HG02943 (cell line): ENCODE measurements around the gene DSCAM.

ENCODE experiments used
- ATAC-seq: cut with Tn5 transposase; IDR thresholded peaks from one replicate; pipeline ENCODE4 v1.9.1; 2021; ENCODE audit warnings: mild to moderate bottlenecking, low read depth, moderate library complexity; ENCODE audit not compliant: unreplicated experiment

DSCAM gene

DNA sequence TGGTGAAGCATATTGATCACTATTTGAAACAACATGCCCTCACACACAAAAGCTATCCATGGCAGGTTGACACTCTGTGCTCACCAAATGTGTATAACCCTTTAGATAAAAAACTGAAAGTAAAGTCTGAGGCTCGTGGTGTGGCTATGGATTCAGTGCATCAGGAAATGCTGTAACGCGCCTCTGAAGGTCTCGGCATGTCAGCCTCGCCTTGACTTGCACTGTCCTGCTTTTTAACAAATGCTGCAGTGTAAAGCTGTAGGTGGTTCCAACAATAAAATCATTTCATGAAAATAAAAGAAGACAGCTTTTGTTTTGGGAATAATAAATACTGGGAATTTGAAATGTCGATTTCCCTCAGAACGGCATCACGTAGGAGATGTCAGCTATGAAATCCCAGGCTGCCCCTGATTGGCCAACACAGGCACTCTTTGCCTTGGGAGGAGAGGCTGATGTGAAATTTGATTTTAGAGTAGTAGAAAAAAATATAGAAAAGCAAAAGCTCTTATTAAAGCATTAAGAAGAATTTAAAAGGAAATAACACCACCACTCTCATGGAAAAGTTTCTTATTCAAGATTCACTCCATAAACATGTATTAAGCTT, 168.2 kb downstream of the DSCAM start:
- no peak for ATAC-seq

DNA sequence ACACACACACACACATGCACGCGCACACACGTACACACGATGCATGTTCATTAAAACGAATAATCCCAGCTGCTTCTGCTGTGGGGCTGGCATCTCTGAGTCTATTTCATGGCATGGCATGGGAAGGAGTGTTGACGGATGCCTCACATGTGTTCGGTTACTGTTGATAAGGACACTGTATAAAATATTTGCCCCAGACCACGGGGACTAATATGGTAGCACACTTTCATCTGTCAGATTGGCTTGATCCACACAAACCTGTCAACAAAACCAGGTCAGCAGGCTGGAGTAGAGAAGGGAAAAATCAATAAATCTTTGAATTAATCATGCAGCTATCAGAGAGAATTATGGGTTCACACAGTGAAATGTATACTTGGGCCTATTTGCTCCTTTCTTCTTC, 171.9 kb downstream of the DSCAM start:
- ATAC-seq = no peak

DNA sequence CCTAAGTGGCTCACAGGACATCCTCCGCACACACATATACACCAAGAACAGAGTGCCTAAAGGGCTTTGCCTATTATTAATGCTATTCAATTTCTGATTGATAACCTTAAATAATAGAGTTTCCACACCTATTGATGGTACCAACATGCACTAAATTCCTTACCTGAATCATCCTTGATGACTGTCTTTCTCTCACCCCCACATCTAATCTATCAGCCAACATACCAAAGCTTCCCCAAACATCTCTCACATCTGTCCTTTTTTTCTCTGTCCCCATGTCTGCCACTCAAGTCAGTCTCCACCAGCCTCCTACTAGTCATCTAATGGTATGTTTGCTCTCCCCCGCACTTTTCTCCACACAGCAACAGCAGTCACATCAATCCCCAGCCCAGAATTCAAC, 174.4 kb downstream of the DSCAM start:
- ATAC-seq = no peak

DNA sequence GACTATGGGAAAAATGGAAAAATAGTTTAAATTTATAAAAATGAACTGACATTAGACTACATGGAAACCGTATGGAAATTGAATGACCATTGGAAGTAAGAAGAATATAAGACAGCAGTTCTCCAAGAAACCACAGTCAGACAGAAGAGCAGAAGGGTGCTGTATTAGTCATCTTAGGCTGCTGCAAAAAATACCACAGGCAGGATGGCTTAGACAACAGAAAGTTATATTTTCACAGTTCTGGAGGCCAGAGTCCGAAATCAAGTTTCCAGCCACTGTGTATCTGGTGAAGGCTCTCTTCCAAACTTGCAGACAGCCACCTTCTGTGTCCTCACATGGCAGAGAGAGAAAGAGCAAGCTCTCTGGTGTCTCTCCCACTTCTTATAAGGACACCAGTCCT, 175.2 kb downstream of the DSCAM start:
- no peak for ATAC-seq

DNA sequence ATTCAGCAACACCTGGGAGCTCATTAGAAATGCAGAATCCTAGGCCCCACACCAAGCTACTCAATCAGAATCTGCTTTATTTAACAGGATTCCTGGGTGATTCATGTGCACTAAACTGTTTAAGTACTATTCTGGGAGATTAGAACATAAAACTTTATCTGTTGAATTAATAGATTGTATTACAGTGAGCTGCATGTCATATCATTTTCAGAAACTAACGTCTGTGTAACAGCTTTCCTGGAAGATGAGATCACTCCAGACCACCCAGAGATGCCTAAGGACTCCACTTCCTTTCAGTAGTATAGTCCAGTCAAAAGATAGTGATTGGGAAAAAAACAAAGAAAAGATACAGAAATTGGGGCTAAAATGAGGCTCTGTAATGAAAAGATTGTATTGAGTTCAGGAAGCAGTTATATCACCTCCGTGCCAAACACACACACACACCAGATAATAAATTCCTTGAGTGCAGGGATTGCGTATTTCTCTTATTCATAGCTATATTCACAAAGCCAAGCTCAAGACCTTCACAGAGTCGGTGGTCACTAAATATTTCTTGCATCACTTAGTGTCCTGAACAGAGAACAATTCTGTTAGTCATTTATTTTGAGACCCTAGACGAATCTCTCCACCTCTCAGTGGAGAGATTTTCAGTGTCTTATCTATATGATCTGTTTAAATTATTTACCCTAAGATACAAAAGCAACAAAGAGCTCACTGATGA, 178.2 kb downstream of the DSCAM start:
- ATAC-seq = no peak

DNA sequence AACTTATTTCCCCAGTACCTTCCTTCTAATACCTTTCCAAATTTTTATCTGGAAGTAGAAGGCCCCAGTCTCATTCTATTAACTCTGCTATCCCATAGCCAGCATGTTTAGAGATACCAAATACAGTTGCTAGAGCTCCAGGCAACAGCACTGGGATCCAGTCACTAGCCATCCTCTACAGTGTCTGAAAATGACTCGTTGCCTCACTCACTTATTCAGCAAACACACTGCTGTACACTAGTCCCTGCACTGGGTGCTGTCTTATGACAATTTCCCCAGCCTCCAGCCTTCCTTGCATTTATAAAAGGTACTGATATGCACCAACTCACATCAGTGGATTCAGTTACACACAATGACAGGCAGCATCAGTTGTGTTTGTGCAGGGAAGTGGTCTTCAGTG, 179.0 kb downstream of the DSCAM start:
- ATAC-seq = no peak

DNA sequence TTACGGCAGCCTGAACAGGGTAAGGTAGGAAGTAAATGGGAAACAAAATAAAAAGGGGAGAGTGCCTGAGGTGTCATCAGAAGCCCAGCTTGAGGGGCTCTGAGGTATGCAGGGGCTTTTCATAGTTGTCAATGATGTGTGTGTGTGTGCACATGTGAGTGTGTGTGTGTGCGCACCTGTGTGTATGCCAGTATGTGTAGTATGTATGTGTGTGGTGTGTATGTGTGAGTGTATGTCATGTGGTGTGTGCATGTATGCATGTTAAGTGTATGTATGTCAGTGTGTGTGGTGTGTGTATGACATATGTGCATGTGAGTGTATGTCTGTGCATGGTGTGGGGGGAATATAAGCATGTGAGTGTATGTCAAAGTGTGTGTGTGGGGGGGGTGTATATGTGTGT, 184.1 kb downstream of the DSCAM start:
- ATAC-seq = no peak

DNA sequence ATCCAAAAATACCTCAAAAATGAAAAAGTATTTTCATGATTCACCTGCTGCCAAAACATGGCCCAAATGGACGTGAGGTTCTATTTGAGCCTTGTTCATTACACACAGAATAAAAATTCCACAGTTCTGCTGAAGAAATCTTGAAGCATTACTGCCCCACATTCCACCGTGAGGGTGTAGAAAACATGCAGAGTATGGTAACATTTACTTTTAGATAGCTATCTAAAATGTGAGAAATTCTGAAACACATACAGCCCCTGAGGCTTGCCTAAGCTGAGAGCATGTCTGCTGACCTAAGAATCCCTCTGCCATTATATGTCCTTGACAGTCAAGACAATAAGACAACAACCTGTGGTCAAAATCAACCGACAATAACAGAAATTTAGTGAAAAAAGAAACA, 186.5 kb downstream of the DSCAM start:
- ATAC-seq = no peak

DNA sequence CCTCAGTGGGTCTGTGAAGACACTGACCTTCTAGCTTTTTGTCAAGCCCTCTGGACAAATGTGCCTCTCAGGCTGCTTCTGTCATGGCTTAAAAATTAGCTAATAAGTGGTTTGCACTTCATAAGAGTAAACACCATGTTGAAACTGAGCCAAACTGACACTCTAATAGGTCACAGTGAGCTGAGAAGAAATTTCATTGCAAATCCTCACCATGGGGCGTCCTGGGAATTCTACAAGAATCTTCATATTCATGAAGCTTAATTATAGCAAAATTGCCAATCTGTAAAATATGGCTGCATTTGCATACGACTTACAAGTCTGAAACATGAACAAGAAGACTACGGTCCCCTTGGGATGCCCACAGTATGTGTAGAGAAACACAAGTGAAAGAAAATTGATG, 188.6 kb downstream of the DSCAM start:
- ATAC-seq = no peak

DNA sequence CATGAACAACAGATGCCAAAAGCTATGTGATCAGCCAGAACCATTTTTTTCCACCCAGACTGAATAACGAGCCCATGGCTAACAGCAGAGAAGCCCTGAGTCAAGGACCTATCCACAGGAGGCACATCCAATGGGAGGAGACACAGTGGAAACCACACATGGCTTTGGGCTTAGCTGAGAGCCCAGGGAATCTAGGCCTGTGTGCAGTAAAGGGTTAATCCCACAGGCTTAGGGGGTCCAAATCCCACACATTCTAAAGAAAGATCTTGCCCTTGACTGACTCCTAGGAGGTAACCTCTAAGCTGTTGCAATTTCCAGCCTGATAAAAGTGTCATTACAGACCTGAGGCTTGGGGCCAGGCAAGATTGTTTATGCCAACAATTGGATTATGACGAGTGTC, 194.5 kb downstream of the DSCAM start:
- no peak for ATAC-seq

DNA sequence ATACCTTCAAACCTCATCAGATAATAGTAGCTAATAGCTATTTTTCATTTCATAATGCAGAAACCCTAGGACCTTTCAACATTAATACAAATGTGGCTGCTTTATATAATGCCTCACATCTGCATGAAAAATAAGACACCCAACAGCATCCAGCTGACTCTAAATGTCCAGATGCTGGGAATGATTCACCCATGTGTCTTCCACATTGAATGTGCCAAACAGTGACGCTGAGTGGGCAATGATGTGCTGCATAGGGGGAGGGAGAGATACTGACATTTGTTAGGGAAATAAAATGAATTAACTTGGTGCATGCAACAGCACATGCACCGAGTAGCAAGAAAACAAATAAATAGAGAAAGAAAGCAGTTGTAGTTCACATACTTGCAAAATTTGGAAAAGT, 199.3 kb downstream of the DSCAM start:
- ATAC-seq = no peak

DNA sequence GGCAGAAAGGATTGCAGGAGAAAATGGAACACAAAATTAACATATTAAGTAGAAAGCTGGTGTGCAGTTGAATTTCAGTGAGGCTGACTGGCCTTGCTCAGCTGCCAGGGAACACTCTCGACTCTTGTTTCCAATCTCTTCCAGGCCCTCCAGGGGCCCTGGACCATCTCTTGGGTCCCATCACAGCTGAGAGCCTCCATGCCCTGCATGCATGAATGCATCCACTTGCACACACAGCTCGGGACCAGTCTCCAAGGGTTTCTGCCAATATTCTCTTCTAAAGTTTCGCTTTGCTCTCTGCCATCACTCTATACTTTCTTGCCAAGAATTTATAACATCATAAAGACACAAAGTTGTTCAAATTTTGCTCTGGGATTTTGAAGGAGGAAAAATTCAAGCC, 200.3 kb downstream of the DSCAM start:
- no peak for ATAC-seq

DNA sequence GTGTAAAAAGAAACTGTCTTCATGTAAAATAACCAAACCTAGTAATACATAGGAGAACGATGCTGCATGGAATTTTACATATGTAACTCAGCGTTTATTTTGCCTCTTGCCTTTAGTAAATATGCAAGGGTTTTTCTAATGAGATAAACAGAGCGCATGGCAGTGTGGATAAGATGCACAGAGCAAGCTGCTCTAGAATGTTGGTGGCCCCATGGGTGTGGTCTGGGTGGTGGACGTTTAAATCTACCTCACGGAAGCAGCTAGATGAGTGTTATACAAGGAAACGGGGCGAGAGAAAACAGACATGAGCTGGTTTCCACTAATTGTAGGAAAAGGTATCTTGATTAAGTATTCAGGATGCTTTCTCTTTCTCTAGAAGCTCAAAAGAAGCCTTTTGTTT, 205.9 kb downstream of the DSCAM start:
- no peak for ATAC-seq

DNA sequence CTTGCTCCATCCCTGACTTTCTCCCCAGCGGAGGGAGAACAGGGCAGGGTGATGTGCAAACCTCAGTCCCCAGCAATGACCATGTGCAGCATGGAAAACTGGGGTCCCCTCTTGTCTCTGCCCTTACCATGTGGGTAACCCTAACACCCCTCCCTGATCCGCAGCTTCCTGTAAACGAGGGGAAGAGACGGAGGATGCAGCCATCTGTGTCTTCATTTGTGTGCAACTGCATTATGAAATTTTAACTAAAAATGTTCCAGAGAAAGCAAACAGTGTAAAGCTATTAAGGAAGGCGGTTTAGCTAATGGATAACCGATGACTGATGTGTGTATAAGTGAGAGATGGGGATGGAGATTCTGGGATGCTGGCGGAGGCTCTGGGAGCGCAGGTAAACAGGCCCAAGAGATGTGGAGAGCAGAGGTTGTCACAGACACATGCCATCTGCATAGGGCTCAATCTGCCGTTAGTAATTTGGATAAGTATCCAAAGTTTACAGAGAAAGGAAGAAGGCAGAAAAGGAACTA, 206.6 kb downstream of the DSCAM start:
- no peak for ATAC-seq

DNA sequence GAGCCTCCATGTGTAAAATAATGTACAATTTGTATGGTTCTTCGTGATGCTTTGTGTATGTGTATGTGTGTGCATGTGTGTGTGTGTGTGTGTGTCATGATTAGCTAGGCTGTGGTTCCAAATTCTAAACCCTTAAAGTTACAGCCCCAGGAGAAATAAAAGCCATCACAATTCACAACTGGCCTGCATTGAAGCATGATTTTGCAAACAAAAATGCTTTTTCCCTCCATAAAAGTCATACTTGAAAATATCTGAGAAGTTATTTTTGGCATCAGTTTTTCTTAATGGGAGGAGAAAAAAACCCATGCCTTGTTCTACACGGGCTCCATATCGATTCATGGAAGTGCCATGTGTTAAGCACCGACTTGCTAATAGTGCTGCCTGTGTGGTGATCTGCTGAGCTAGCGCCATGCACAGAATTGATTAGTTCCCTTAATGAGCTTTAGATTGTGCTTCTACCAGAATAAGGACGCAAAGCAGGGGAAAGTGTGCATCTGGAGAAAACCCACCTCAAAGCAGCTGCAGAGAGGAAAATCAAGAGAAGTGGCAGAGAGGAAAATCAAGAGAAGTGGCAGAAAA, 207.3 kb downstream of the DSCAM start:
- no peak for ATAC-seq

DNA sequence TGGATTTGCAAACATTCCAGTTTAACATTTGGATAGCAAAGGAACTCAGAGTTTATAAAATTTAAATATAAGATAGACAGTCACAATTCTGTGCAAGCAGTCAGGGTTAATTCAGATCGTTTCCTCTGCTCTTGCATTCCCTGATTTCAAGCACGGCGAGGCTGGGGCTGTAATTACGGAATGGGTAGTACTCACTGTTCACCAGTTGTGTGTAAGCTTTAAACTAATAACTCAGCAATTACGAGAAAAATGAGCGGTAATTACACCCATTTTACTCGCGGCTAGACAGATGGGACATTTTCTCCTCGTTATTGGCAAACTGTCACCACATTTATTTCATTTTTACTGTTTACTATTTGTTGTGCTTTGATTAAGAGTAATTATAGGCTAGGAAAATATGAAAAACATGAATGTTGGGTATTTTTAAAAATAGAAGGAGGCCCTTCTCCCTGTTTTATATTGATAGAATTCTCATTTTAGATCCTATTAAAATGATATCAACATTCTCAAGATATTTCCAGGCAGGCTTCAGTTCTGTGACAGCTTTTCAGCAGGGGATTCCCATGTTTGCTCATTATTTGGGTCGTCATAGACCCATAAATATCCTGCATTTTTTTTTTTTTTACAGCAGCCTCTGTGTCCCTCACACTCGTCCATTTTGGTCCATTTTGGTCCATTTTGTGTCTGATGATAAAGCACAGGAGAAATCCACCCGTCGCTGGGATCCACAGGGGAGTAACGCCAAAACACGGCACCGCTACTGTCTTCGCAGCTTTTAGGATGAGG, 208.3 kb downstream of the DSCAM start:
- no peak for ATAC-seq

DNA sequence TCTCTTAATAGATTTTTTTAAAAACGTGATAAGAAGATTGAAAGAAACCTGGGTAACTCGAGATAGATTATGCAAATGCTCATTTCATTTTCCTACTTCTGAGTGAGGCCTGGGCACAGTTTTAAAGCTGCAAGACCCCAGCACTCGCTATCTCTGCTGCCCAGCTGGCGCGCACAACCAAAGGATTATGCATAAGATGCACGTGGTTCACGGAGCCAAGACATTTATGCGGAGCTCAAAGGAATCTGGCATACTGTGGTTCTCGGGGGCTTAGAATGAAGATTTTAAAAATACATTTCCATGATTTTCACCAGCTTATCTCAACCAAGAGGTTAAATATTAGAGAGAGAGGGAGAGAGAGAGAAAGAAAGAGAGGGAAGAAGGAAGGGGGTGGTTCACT, 210.9 kb downstream of the DSCAM start:
- no peak for ATAC-seq

DNA sequence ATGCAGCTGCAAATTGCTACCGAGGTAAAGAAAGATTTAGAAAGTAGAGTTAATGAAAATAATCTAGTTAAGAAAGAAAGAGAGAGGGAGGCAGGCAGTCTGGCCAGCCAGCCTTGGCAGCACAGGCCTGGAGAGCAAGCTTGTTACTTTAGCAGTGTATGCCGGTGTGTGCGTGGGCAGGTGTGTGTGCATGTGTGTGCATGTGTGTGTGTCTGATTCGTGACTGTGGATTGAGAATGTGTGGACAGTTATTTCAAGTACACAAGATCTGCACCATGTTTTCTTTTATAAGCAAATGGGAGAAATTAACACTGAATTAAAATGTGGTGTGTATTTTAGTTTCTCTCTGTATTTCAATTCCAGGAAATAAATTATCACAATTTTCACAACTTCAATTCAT, 211.6 kb downstream of the DSCAM start:
- no peak for ATAC-seq

DNA sequence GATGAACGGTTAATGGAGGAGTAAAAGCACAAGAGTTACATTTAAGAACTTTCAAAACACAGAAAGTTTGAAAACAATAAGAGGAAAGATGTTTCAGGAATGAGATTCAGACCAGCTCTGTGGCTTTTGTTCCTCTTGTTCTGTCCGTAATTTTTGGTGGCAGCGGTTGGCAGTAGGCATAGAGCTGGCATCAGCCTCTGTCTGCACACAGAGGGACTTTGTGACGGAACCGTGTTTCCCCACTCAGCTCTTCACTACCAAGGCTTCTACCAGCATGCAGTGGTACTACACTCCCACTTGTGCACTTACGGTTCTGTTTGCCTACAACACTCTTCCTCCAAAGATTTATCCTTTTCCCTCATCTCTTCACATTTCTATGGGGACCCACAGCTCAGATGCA, 212.8 kb downstream of the DSCAM start:
- no peak for ATAC-seq

DNA sequence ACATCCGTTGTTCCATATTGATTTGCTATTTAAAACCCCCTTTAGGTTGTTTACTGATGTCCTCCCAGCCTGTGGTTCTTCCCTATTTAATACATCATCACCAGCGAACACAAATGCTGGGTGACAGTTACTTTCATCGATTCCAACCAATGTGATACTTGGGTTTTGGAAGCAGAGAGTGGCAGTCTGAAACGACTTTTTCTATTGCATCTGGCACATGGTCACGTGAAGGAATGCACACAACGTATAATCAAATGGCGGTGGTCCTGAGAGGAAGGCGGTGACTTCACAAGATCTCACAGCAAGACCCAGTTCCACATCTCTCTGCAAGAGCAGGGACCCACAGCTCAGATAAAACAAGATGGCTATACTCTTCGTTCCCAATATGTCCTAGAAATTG, 213.9 kb downstream of the DSCAM start:
- ATAC-seq = no peak

DNA sequence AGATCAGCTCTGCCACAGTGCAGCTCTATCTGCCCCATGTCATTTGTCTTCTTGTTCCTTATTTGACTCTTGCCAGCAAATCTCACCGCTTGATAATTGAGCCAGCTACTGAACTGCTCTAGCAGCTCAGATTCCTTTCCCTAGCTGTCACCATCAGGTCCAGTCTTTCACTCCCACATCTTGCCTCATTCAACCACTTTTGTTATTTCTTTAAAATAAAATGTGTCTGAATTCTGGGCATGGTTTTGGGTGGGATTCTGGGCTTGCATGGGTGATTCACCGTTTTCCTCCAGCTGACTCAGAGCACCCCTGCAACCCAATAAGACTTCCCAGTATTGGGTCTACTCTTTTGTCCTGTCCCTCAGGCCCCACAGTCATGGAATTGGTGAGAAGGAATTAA, 215.7 kb downstream of the DSCAM start:
- ATAC-seq = no peak
